Measurements from ENCODE around the gene LRRC37A.
"Not testable (repeated sequence)": the region's sequence is repeated elsewhere in the genome, so short reads cannot be mapped to it uniquely, and the experiment has no call there.

The LRRC37A gene
- 0.35 to 2.3 (median 2.0) reads per million in 3 experiments for total RNA-seq

DNA sequence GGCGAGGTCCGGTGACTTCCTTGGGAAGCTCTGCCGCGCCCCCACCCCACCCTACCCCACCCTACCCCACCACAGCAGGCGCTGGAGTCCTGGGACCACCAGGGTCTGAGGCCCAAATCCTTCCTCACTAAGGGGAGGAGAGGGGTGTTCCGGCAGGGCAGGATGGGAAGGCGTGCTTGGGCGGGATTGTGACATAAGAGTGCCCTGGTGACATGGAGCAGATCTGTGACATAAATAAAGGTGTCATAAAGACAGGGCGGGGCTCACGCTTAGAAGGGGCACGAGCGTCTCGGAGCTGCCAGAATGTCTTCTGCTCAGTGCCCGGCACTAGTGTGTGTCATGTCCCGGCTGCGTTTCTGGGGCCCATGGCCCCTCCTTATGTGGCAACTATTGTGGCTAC, at the start of gene LRRC37A:
Gene LRRC37A (plus strand): TSS at position 301 of the 400 bp plus-strand sequence. CDS start 3 bp downstream, at position 304.
- DNase-seq, result not testable (repeated sequence)

- not testable (repeated sequence) for DNase-seq
Measured at GRCh38 chr17:46249153-46249552, 45.8 kb upstream of the LRRC37A start.

- not testable (repeated sequence) for DNase-seq
Measured at GRCh38 chr17:46252804-46253203, 42.1 kb upstream of the LRRC37A start.

DNA sequence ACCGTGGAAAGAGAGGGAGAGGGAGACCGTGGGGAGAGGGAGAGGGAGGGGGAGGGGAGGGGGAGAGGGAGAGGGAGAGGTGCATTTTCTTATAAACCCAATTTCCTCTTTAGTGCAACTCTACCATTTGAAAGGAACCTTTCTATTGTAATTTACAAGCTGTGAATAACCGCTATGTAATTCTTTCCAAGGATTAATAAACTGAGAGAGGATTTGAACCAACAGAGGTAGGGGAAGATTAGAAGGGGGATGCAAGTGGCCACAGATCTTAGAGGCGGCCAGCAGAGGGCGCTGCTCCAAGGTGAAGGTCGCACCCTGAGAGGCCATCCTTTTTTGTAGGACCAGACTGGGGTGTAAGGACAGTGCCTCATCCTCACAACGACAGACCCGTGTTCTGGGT, 41.2 kb upstream of the LRRC37A start:
- DNase-seq, result peak; percentile 65

- not testable (repeated sequence) for DNase-seq
Measured at GRCh38 chr17:46254215-46254614, 40.7 kb upstream of the LRRC37A start.

DNA sequence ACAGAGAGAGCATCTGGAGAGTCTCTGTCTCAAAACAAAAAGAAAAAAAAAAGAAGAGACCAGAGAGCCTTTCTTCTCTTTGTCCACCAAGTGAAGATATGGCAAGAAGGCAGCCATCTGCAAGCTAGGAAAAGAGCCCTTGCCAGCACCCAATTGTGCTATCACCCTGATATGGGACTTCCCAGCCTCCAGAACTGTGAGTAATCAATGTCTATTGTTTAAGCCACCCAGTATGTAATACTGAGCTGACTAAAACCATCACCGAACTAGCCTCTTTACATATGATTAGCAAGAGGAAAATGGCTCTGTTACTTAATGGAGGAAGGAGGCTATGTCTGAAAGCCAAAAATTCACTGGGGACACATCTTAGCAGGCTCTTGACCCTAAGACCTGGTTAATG, 38.6 kb upstream of the LRRC37A start:
- DNase-seq, result not testable (repeated sequence)

DNA sequence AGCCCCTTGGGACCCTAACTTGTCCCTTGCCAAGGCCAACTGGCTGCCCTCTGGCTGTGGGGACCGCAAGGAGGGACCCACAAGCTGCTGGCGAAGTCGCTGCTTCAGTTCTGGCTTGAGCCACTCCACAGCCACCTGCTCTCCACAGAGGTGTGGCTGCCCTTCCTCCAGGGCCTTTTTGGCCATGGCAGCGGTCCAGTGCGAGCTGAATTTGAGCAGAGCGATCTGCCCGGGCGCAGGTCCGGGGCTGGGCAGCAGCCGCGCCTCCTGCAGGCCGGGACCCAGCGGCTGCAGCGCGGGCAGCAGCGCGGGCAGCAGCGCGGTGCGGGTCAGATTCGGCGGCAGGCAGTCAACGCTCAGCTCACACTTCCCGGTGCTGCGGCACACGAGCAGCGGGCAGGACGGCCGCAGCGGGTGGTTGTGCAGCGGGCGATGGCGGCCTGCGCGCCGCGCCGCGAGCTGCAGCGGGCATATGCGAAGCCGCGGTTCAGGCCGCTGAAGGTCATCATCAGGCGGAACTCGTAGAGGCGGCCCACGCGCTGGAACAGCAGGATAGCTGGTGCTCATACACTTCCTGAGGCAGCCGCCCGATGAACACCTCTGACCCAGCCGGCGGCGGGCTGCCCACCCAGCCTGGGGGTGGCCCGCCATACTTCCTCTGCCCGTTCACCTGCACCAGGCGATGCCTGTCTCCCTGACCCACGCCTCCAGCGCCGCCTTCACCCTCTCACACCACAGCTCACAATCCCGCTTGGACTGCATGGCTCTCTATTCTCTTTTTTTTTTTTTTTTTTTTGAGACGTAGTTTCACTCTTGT, 34.9 kb upstream of the LRRC37A start:
- not testable (repeated sequence) for DNase-seq

DNA sequence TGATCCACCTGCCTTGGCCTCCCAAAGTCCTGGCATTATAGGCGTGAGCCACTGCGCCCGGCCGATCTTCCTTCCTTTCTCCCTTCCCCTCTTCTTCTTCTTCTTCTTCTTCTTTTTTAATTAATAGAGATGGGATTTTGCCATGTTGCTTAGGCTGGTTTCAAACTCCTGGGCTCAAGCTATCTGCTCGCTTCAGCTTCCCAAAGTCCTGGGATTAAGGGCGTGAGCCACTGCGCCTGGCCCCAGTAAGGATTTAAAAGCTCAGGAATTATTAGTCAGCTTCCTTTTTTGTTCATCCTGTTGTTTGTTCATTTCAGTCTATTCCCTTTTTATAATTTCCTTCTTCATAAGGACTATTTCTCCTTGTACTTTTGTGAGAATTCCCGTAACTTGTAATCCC, 32.7 kb upstream of the LRRC37A start:
- DNase-seq, result no peak

DNA sequence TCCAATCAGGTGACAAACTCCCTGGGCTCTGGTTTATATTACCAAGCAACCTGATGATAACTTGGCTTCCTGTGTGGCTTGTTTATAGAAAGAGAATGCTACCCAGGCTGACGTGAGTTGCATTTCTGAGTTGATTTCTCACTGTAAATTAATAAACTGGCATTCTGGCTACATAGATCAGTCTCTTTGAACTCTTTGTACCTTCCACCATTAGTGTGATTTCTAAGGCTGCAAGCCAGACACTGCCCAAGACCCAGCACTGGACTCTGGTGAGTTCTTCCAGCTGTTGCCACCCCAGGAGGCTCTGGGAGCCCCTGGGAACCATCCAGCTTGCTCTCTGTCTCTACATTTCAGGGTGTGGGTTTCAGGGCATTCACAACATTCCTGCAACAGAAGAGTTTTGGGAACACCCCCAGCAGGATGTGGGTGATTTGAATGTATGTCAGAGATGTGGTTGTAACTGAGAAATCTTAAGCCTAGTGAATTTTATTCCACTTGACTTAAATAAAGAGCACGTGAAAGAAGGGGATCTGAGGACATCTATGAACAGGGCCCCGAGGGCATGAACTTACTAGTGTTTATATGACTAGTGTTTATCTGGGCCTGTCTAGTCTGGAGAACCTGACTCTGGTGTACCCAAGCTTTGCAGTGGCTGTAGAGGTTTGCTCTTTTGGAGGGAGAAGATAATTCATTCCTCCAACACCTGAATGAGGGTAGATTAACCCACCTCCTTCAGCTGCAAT, 30.3 kb upstream of the LRRC37A start:
- DNase-seq, result peak; percentile 64

- not testable (repeated sequence) for DNase-seq
Measured at GRCh38 chr17:46266063-46266655, 28.8 kb upstream of the LRRC37A start.

DNA sequence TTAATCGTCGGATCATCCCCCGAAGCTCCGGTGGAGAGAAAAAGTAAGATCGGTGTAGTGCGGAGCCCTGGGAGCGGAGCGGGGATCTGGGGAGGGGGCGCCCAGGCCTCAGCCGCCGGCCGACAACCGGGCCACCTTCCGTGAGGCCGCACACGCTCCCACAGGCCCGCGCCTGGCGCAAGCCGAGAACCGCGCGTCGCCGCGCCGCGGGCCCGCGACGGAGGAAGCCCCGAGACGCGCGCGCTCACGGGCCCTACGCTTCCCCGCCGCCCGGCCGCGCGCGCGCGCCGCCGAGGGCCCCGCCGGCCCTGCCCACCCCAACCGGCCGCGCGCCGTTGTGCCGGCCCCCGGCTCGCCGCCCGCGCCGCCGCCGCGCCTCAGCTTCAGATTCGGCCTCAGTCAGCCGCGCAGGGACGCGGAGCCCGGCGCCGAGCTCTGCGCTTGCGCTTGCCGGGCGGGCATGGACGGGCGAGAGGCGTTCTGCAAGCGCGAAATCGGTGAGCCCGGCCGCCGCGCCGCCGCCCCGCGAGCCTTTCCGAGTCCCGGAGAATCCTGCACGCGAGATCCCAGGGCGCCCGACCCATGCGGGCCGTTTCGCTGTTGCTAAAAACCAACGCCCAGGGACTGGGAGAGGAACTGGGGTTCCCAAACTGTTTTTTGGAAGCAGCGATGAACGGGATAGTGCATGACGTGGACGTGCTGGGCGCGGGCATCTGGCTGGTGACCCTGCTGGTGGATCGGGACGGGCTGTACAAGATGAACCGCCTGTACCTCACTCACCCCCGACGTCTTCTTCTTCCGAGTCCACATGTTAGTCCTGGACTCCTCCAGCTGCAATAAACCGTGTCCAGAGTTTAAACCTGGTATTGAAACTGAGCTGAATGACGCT, 28.0 kb upstream of the LRRC37A start:
- DNase-seq, result peak; percentile 71

DNA sequence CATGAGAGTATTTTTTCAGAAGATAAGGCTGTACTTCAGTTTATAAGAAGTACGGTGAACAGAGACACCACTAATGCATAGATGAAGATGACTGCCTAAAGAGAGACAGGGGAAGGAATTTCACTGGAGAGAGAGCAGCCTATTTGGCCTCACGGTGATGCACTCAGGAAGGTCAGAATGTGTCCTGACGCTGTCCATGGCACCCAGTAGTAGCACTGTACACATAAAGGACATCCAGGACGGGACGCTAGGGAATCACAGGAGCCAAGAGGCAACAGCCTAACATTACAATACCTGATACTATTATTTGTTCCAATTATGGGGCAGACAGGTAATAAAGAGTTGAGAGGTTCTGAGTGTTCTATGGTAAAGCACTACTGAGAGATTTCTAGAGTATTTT, 24.9 kb upstream of the LRRC37A start:
- DNase-seq, result no peak

- DNase-seq, result no peak
Measured at GRCh38 chr17:46273541-46274236, 21.2 kb upstream of the LRRC37A start.

DNA sequence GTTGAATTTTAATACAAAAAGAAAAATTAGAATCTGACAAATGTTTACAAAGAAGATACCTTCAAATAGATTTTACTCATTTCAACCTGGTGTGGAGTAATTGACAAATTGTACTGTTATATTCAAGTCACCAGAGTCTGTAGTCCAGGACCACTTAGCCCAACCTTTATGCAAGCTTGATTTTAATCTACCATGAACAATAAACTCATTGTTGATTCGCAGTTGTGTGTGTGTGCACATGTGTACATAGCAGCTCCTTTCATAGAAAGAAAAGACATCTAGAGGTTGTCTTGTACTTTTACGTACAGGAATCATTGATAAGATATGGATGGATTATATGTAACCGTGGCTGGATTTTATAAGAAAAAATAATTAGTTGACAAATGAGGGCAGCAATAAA, 20.7 kb upstream of the LRRC37A start:
- no peak for DNase-seq

- DNase-seq, result not testable (repeated sequence)
Measured at GRCh38 chr17:46276728-46277479, 18.0 kb upstream of the LRRC37A start.

DNA sequence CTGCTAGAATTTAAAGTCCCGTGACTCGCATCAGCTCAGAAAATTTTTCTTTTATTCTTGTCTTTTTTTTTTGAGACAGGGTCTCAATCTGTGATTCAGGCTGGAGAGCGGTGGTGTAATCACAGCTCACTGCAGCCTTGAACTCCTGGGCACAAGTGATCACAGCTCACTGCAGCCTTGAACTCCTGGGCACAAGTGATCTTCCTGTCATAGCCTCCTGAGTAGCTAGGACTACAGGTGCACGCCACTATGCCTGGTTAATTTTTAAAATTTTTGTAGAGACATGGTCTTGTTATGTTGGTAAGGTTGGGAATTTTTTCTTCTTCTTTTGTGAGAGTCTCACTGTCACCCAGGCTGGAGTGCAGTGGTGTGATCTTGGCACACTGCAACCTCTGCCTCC, 13.6 kb upstream of the LRRC37A start:
- not testable (repeated sequence) for DNase-seq

DNA sequence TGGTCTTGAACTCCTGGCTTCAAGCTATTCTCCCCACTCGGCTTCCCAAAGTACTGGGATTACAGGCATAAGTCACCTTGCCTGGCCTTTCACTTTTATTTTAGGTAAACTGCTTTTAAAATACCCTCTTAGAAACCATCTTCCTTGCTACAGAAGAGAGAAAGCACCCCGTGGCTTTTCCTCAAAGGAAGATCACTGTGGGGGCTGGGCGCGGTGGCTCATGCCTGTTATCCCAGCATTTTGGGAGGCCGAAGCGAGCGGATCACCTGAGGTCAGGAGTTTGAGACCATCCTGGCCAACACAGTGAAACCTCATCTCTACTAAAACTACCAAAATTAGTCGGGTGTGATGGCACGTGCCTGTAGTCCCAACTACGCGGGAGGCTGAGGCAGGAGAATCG, 12.3 kb upstream of the LRRC37A start:
- not testable (repeated sequence) for DNase-seq

- DNase-seq, result not testable (repeated sequence)
Measured at GRCh38 chr17:46284467-46284866, 10.5 kb upstream of the LRRC37A start.

- not testable (repeated sequence) for DNase-seq
Measured at GRCh38 chr17:46285500-46285899, 9.4 kb upstream of the LRRC37A start.

DNA sequence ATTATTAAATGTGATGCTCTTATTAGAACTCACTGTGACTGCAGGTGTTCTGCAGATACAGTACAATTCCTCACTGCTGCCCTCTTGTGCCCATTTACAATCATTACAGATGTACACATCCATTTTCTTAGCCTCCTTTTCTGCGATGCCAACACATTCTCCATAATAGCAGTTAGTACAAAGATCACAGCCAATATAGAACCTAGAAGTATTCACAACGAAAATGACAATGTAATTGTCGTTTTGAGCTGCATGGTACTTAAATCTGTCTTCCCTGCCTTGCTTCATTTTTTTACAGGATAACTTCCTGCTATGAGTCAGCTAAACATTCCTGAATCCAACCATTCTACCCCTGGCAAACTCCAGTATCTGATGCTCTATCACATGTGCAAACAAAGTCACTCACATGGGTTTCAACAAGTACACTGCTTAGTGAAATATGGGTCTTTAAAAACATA, 8.1 kb upstream of the LRRC37A start:
- peak; percentile 72 for DNase-seq

GRCh38 chr17:46287587-46287986, 7.3 kb upstream of the LRRC37A start:
- DNase-seq, result not testable (repeated sequence)

Data from central memory CD4-positive, alpha-beta T cell (primary cell).